Subcutaneous adipose tissue (tissue), 4 donors: ENCODE results near the gene KIF26A. TPM values are rescaled to one million over a fixed set of nuclear protein-coding genes. Genes with fewer than 3 reads are reported as not detected.

Experiments
- total RNA-seq, 4 donors: library from RNA; depleted of rRNA; stranded (reverse); fragments of >200 nt; gene quantifications; one replicate each; pipeline ENCODE4 v1.1.0, GENCODE V29; 2016
- TF ChIP-seq, protein P1 (sequence below): fragments of 450-650 bp; IDR thresholded peaks from one replicate; pipeline ENCODE4 v1.5.1; 2016; ENCODE audit warnings: low read depth, mild to moderate bottlenecking, control low read depth, antibody characterized with exemption, moderate library complexity

Gene KIF26A
- total RNA-seq, 4 donors from 2014 or later = 0.51 to 9.8 (median 0.88) TPM

GRCh38 chr14:104131968-104132732 lies 6.2 kb upstream of the KIF26A start:
- TF ChIP-seq, protein P1, sequence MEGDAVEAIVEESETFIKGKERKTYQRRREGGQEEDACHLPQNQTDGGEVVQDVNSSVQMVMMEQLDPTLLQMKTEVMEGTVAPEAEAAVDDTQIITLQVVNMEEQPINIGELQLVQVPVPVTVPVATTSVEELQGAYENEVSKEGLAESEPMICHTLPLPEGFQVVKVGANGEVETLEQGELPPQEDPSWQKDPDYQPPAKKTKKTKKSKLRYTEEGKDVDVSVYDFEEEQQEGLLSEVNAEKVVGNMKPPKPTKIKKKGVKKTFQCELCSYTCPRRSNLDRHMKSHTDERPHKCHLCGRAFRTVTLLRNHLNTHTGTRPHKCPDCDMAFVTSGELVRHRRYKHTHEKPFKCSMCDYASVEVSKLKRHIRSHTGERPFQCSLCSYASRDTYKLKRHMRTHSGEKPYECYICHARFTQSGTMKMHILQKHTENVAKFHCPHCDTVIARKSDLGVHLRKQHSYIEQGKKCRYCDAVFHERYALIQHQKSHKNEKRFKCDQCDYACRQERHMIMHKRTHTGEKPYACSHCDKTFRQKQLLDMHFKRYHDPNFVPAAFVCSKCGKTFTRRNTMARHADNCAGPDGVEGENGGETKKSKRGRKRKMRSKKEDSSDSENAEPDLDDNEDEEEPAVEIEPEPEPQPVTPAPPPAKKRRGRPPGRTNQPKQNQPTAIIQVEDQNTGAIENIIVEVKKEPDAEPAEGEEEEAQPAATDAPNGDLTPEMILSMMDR = no peak

- TF ChIP-seq, protein P1 = no peak
Observed at GRCh38 chr14:104132981-104133380, 5.4 kb upstream of the KIF26A start.

- TF ChIP-seq, protein P1 = no peak
Observed at GRCh38 chr14:104133496-104133895, 4.9 kb upstream of the KIF26A start.

DNA sequence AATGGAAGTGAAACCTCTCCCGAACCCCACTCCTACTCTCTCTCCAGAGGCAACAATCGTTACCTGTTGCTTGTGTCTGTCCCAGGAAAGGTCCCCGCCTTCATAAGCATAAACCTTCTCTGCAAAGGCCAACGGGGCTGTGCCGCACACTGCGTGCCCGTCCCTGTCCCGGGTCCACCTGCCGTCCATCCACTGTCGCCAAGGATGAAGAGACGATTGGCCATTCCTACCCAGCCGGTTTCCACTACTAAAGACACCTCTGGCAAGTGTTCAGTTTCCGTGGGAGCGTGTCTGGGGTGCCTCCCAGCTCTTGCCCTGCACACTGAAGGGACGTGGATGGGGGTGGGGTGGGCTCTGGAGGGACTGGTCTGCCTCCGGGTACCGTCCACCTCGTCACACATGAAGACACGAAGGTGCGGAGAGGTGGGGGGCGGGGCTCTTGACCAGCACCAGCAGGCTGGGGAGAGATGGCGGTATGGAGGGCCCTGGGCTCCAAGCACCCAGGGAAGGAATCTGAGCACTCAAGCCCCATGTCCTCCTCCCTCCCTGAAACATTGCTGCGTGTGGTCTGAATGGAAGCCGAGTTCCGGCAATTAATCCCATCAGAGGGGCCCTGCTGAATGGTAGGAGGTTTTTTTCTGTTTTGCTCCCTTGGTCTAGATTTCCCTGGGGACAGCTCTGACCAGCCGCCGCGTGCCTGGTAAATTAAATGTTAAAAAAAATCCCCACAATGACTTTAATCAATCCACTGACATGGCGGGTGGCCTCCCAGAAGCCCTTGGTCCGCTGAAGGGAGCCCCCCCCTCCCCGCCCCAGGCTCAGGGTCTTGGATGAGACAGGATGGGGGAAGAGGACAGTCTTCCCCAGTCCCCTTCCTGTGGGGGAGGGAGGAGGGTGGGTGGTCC lies 4.1 kb upstream of the KIF26A start:
- TF ChIP-seq, protein P1 = no peak

- TF ChIP-seq, protein P1 = no peak
Observed at GRCh38 chr14:104135121-104135903, 3.1 kb upstream of the KIF26A start.

DNA sequence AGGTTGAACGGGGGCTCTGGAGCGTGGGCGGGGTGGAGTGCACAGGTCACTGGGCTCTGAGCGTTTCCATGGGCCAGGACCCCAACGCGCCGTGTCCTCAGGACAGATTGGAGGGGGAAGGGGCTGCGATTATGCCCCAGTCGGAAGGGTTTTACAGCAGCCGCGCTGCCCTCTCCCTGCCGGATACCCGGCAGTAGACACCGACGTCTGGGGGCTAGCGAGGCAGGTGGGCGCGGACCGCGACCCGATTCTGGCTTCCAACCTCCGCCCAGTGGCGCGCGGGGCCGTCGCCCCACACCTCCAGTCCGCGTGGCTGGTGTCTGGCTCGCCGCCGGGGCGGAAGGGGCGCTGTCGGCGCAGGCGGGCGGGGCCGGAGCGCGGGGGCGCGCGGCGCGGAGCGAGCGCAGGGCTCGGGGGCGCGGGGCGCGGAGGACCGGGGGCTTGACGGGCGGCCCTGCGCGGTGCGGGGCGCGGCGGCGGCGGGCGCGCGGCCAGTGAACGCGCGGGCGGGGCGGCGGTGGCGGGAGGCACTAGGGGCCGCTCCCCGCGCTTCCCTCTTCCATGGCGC lies 2.4 kb upstream of the KIF26A start:
- TF ChIP-seq, protein P1 = no peak
